IMR-90 (cell line): ENCODE data around the gene ERCC4. TPM values are rescaled to one million over a fixed set of nuclear protein-coding genes. Genes with fewer than 3 reads are reported as not detected.

Source experiments
- ATAC-seq: fragments of 200-7000 bp; cut with Tn5 transposase; 2 replicates; pipeline ENCODE4 v1.9.1; 2020; ENCODE audit warnings: low read depth, mild to moderate bottlenecking, moderate library complexity
- BruUV-seq: library from RNA; stranded (reverse); fragments of 400-500 nt; replicated peaks from 2 replicates; lab custom pipeline; 2021; lab: Mats Ljungman, UMichigan
- CTCF ChIA-PET: fragments of 300-600 bp; formaldehyde crosslinking; extraction: SDS; loops from one replicate; lab custom pipeline; 2021; ENCODE audit warnings: antibody characterized with exemption; lab: Yijun Ruan, JAX
- POLR2A ChIA-PET: fragments of 300-600 bp; sonication (Branson Sonifier 250); formaldehyde crosslinking; loops from one replicate; lab custom pipeline; 2022; ENCODE audit warnings: antibody characterized with exemption; ENCODE audit not compliant: unreplicated experiment; lab: Charles Lee
- DNase-seq: peaks from one replicate; pipeline ENCODE4 v3.0.0; 2013
- H2AFZ ChIP-seq: replicated peaks from 2 replicates; pipeline ENCODE3; 2013; ENCODE audit warnings: low read length, mild to moderate bottlenecking; ENCODE audit not compliant: poor library complexity
- H2AK5ac ChIP-seq: 2 replicates; pipeline ENCODE4 v1.6.1; 2013; ENCODE audit warnings: low read depth, low read length, inconsistent platforms
- H2AK9ac ChIP-seq: replicated peaks from 2 replicates; pipeline ENCODE3; 2013; ENCODE audit warnings: mild to moderate bottlenecking, low read depth, low read length, moderate library complexity; ENCODE audit not compliant: poor library complexity
- H2BK120ac ChIP-seq: 2 replicates; pipeline ENCODE4 v1.6.1; 2013; ENCODE audit warnings: low read depth, low read length, inconsistent platforms
- H2BK15ac ChIP-seq: 3 replicates; pipeline ENCODE4 v1.6.1; 2013; ENCODE audit warnings: low read depth, low read length, inconsistent platforms
- H2BK20ac ChIP-seq: 2 replicates; pipeline ENCODE4 v1.6.1; 2013; ENCODE audit warnings: low read depth, mild to moderate bottlenecking, inconsistent platforms, low read length, moderate library complexity
- H2BK5ac ChIP-seq: 2 replicates; pipeline ENCODE4 v1.6.1; 2013; ENCODE audit warnings: mild to moderate bottlenecking, low read depth, low read length, inconsistent platforms; ENCODE audit not compliant: poor library complexity, severe bottlenecking
- H3K14ac ChIP-seq: replicated peaks from 2 replicates; pipeline ENCODE4 v1.6.1; 2013; ENCODE audit warnings: low read depth, low read length, inconsistent platforms
- H3K18ac ChIP-seq: 2 replicates; pipeline ENCODE4 v1.6.1; 2013; ENCODE audit warnings: low read depth, low read length, control low read depth
- H3K23ac ChIP-seq: 2 replicates; pipeline ENCODE4 v1.6.1; 2013; ENCODE audit warnings: low read depth, low read length, inconsistent platforms
- H3K27ac ChIP-seq: 2 replicates; pipeline ENCODE4 v1.5.1; 2013; ENCODE audit warnings: mild to moderate bottlenecking, control low read depth, low read length; ENCODE audit not compliant: insufficient read depth
- H3K27me3 ChIP-seq: 2 replicates; pipeline ENCODE4 v1.6.1; 2013; ENCODE audit warnings: low read length; ENCODE audit not compliant: control insufficient read depth, insufficient read depth
- H3K36me3 ChIP-seq: 2 replicates; pipeline ENCODE4 v1.6.1; 2013; ENCODE audit warnings: low read length, mixed read lengths; ENCODE audit not compliant: control insufficient read depth, insufficient read depth
- H3K4ac ChIP-seq: 2 replicates; pipeline ENCODE4 v1.6.1; 2013; ENCODE audit warnings: low read depth, low read length, inconsistent platforms
- H3K4me1 ChIP-seq: 2 replicates; pipeline ENCODE4 v1.6.1; 2013; ENCODE audit warnings: low read length, mixed read lengths; ENCODE audit not compliant: control insufficient read depth, insufficient read depth
- H3K4me2 ChIP-seq: 2 replicates; pipeline ENCODE4 v1.6.1; 2013; ENCODE audit warnings: low read depth, mild to moderate bottlenecking, control low read depth, low read length, moderate library complexity
- H3K4me3 ChIP-seq: 2 replicates; pipeline ENCODE4 v1.5.1; 2013; ENCODE audit warnings: low read depth, mild to moderate bottlenecking, control low read depth, low read length, moderate library complexity; ENCODE audit not compliant: insufficient read depth
- H3K56ac ChIP-seq: 2 replicates; pipeline ENCODE4 v1.6.1; 2013; ENCODE audit warnings: low read length, inconsistent platforms; ENCODE audit not compliant: insufficient read depth; ENCODE audit errors: extremely low read depth
- H3K79me1 ChIP-seq, 2 experiments: 2 replicates each; pipeline ENCODE4 v1.6.1; 2013; ENCODE audit warnings: low read length in 2 of 2, inconsistent platforms in 1 of 2, low read depth in 1 of 2
- H3K9ac ChIP-seq: 2 replicates; pipeline ENCODE4 v1.6.1; 2013; ENCODE audit warnings: low read depth, low read length, control low read depth
- H3K9me1 ChIP-seq: 2 replicates; pipeline ENCODE4 v1.6.1; 2013; ENCODE audit warnings: low read length, inconsistent platforms; ENCODE audit not compliant: insufficient read depth
- H3K9me3 ChIP-seq: 2 replicates; pipeline ENCODE4 v1.6.1; 2013; ENCODE audit warnings: low read length; ENCODE audit not compliant: control insufficient read depth, insufficient read depth
- H4K20me1 ChIP-seq: 2 replicates; pipeline ENCODE4 v1.6.1; 2013; ENCODE audit warnings: low read length, inconsistent platforms; ENCODE audit not compliant: insufficient read depth
- H4K5ac ChIP-seq: 2 replicates; pipeline ENCODE4 v1.6.1; 2013; ENCODE audit warnings: mild to moderate bottlenecking, low read depth, low read length, control low read depth
- H4K8ac ChIP-seq, 2 experiments: 2 replicates each; pipeline ENCODE4 v1.6.1; 2013; ENCODE audit warnings: low read depth in 2 of 2, low read length in 2 of 2, control low read depth in 1 of 2, inconsistent platforms in 1 of 2
- H4K91ac ChIP-seq: 2 replicates; pipeline ENCODE4 v1.6.1; 2013; ENCODE audit warnings: low read depth, low read length, inconsistent platforms; ENCODE audit not compliant: insufficient read depth
- CEBPB ChIP-seq: IDR thresholded peaks from 2 replicates; pipeline ENCODE4 v1.6.1; 2012; ENCODE audit warnings: low read depth, low read length, improper control_type of control experiment
- FOS ChIP-seq: fragments of 150-350 bp; IDR thresholded peaks from 2 replicates; pipeline ENCODE4 v1.6.1; 2016; ENCODE audit warnings: low read depth, low read length
- MAZ ChIP-seq: IDR thresholded peaks from 2 replicates; pipeline ENCODE4 v1.6.1; 2012; ENCODE audit warnings: low read depth, mild to moderate bottlenecking, low read length, improper control_type of control experiment, moderate library complexity, borderline replicate concordance
- POLR2A ChIP-seq: IDR thresholded peaks from 2 replicates; pipeline ENCODE4 v1.6.1; 2012; ENCODE audit warnings: mild to moderate bottlenecking, low read depth, low read length
- RAD21 ChIP-seq: IDR thresholded peaks from 2 replicates; pipeline ENCODE4 v1.6.1; 2012; ENCODE audit warnings: low read length, improper control_type of control experiment
- RFX5 ChIP-seq: IDR thresholded peaks from 2 replicates; pipeline ENCODE4 v1.8.0; 2012; ENCODE audit warnings: low read depth, mild to moderate bottlenecking, low read length, moderate library complexity
- SMC3 ChIP-seq: fragments of 150-350 bp; IDR thresholded peaks from 2 replicates; pipeline ENCODE4 v1.6.1; 2016; ENCODE audit warnings: low read depth, mild to moderate bottlenecking, antibody characterized with exemption, low read length, moderate library complexity
- WGBS, 2 experiments: methylation state at CpG; one replicate each; pipeline versions ENCODE4 v1.1.5 to v1.1.7; 2013; ENCODE audit warnings: missing lambda C conversion rate in 2 of 2; ENCODE audit not compliant: insufficient read length in 1 of 2; ENCODE audit errors: extremely low coverage in 2 of 2; 5-methylcytosine and 5-hydroxymethylcytosine counted together
- dilution Hi-C: fragments of 300-500 bp; cut with HindIII; formaldehyde crosslinking; loops from one replicate; pipeline ENCODE4 v1.14.3; 2018; ENCODE audit warnings: low sequenced_read_pairs; ENCODE audit not compliant: unreplicated experiment
- in situ Hi-C: fragments of 300-500 bp; cut with MboI; formaldehyde crosslinking; loops from 3 replicates; pipeline ENCODE4 v1.14.3; 2019; ENCODE audit warnings: low sequenced_read_pairs, inconsistent platforms, mixed read lengths
- intact Hi-C: fragments of 100-400 bp; cut with micrococcal nuclease; formaldehyde crosslinking; loops from 2 replicates; pipeline ENCODE4 v1.10.0; 2022
- polyA plus RNA-seq, 3 experiments: library from polyadenylated mRNA; depleted of rRNA; stranded (reverse); fragments of >200 nt; gene quantifications; 2 replicates each; pipeline ENCODE4 v1.2.3, GENCODE V29; 2012; ENCODE audit warnings: low replicate concordance in 1 of 3
- total RNA-seq: library from RNA; depleted of rRNA; stranded (reverse); fragments of >200 nt; gene quantifications from 2 replicates; pipeline ENCODE4 v1.2.3, GENCODE V29; 2012

ERCC4 gene
- total and polyA plus RNA-seq, 2 of the 4 experiments (the other 2 are of a cell fraction) = 2.9 to 19.2 TPM

DNA sequence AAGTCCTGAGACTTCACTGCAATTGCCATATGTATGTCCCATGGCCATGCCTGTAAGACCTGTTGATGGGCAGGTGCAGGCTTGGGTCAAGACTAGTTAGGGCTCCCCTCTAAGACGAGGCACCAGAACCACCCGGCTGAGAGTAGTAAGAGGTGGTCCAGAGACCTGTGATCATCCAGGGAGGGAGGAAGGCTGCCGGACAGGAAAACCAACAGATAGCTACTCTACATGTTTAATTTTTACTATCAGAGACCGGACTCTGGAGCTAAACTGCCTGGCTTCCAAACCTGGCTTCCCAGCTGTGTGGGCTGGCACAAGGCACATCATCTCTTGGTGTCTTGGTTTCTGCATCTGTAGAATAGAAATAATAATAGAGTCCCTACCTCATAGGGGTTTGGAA is 73.0 kb downstream of the ERCC4 start:
- no peak for DNase-seq
- no peak overlapping the region for H4K5ac ChIP-seq
- BruUV-seq = no TSS peak
- no peak overlapping the region for H2BK120ac ChIP-seq
- no peaks in the 10 kb centered on the region for H3K79me1 ChIP-seq
- ChIA-PET CTCF (no interaction called here), POLR2A (no interaction called here)
- H4K8ac ChIP-seq = no peak overlapping the region
- H2BK5ac ChIP-seq = no peak overlapping the region
- no peak overlapping the region for H4K91ac ChIP-seq
- no peak overlapping the region for H3K4me2 ChIP-seq
- H3K56ac ChIP-seq = no peak overlapping the region
- intact Hi-C loops (no loop called here), in situ Hi-C loops (no loop called here), dilution Hi-C loops (no loop called here)
- H3K9ac ChIP-seq = no peak overlapping the region
- H3K36me3 ChIP-seq = no peaks in the 10 kb centered on the region
- peaks cover 3% of the 10 kb centered on the region; the same call in 1 of the 2 replicates for H3K27me3 ChIP-seq
- TF ChIP-seq RAD21 (no peak), MAZ (no peak), RFX5 (no peak), CEBPB (no peak), POLR2A (no peak), FOS (no peak), SMC3 (no peak)
- H3K4ac ChIP-seq = no peak overlapping the region
- no peak overlapping the region for H2BK15ac ChIP-seq
- H3K9me3 ChIP-seq = no peaks in the 10 kb centered on the region
- no peak overlapping the region for H3K14ac ChIP-seq
- H2AFZ ChIP-seq = no peak overlapping the region
- ATAC-seq = no peak
- H2AK9ac ChIP-seq = no peak overlapping the region
- H3K23ac ChIP-seq = no peak overlapping the region
- H3K18ac ChIP-seq = no peak overlapping the region
- no peak overlapping the region for H2AK5ac ChIP-seq
- peaks cover 3% of the 10 kb centered on the region; the same call in 1 of the 2 replicates for H3K4me1 ChIP-seq
- H3K27ac ChIP-seq = no peak overlapping the region
- WGBS, 2 experiments = no CpG with 5 or more reads among the region's 4 CpGs
- H3K4me3 ChIP-seq = no peak overlapping the region
- no peak overlapping the region for H2BK20ac ChIP-seq
- no peaks in the 10 kb centered on the region for H3K9me1 ChIP-seq
- H4K20me1 ChIP-seq = no peaks in the 10 kb centered on the region
